ENCODE results near the gene ZNF385D.

GRCh38 chr3:21551019-21551418 is 200.0 kb downstream of the ZNF385D start:
- TF ChIP-seq EZH2 (conservative IDR thresholded peaks at IDR 0.05; ENCODE audit: low read depth, low read length) (no peak), U2AF2 (IDR thresholded peaks at IDR 0.05; ENCODE audit: low read depth, low read length) (no peak), NFRKB (IDR thresholded peaks at IDR 0.05) (no peak), FOSL2 (CRISPR knock-in tag; IDR thresholded peaks at IDR 0.05) (no peak), ERF (CRISPR knock-in tag; IDR thresholded peaks at IDR 0.05) (no peak)
- TF ChIP-seq, protein P1, sequence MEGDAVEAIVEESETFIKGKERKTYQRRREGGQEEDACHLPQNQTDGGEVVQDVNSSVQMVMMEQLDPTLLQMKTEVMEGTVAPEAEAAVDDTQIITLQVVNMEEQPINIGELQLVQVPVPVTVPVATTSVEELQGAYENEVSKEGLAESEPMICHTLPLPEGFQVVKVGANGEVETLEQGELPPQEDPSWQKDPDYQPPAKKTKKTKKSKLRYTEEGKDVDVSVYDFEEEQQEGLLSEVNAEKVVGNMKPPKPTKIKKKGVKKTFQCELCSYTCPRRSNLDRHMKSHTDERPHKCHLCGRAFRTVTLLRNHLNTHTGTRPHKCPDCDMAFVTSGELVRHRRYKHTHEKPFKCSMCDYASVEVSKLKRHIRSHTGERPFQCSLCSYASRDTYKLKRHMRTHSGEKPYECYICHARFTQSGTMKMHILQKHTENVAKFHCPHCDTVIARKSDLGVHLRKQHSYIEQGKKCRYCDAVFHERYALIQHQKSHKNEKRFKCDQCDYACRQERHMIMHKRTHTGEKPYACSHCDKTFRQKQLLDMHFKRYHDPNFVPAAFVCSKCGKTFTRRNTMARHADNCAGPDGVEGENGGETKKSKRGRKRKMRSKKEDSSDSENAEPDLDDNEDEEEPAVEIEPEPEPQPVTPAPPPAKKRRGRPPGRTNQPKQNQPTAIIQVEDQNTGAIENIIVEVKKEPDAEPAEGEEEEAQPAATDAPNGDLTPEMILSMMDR (CRISPR knock-in tag; IDR thresholded peaks at IDR 0.05), result peak; percentile 47
- TF ChIP-seq, protein P2, sequence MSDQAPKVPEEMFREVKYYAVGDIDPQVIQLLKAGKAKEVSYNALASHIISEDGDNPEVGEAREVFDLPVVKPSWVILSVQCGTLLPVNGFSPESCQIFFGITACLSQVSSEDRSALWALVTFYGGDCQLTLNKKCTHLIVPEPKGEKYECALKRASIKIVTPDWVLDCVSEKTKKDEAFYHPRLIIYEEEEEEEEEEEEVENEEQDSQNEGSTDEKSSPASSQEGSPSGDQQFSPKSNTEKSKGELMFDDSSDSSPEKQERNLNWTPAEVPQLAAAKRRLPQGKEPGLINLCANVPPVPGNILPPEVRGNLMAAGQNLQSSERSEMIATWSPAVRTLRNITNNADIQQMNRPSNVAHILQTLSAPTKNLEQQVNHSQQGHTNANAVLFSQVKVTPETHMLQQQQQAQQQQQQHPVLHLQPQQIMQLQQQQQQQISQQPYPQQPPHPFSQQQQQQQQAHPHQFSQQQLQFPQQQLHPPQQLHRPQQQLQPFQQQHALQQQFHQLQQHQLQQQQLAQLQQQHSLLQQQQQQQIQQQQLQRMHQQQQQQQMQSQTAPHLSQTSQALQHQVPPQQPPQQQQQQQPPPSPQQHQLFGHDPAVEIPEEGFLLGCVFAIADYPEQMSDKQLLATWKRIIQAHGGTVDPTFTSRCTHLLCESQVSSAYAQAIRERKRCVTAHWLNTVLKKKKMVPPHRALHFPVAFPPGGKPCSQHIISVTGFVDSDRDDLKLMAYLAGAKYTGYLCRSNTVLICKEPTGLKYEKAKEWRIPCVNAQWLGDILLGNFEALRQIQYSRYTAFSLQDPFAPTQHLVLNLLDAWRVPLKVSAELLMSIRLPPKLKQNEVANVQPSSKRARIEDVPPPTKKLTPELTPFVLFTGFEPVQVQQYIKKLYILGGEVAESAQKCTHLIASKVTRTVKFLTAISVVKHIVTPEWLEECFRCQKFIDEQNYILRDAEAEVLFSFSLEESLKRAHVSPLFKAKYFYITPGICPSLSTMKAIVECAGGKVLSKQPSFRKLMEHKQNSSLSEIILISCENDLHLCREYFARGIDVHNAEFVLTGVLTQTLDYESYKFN (CRISPR knock-in tag; conservative IDR thresholded peaks at IDR 0.05), result no peak

Measured in HepG2 (cell line).